T-helper 1 cell treated with Interleukin-12 subunit alpha and Interleukin-12 subunit beta and Interleukin-4 antibody, amounts not matched to agents 30 μg/mL and 1 μg/mL, for 36 hours (primary cell): ENCODE measurements around the gene AKIRIN2.
"Not testable (repeated sequence)": the region's sequence is repeated elsewhere in the genome, so short reads cannot be mapped to it uniquely, and the experiment has no call there.

Source experiments
- H3K27ac Mint-ChIP-seq: one replicate; pipeline ENCODE4 v1.8.0; 2021; ENCODE audit warnings: mild to moderate bottlenecking, mixed read lengths
- H3K27me3 Mint-ChIP-seq: one replicate; pipeline ENCODE4 v1.8.0; 2021; ENCODE audit warnings: low read depth, mixed read lengths
- H3K36me3 Mint-ChIP-seq: one replicate; pipeline ENCODE4 v1.8.0; 2021; ENCODE audit warnings: low read depth, mixed read lengths
- H3K4me1 Mint-ChIP-seq: one replicate; pipeline ENCODE4 v1.8.0; 2021; ENCODE audit warnings: low read depth, mixed read lengths
- H3K4me3 Mint-ChIP-seq: one replicate; pipeline ENCODE4 v1.8.0; 2021; ENCODE audit warnings: mild to moderate bottlenecking, moderate library complexity, mixed read lengths
- H3K9me3 Mint-ChIP-seq: one replicate; pipeline ENCODE4 v1.8.0; 2021; ENCODE audit warnings: mixed read lengths

AKIRIN2 gene

GRCh38 chr6:87724983-87725811 is 23.2 kb upstream of the AKIRIN2 start:
- no peak overlapping the region for H3K4me3 Mint-ChIP-seq
- no peaks in the 10 kb centered on the region for H3K27me3 Mint-ChIP-seq
- H3K9me3 Mint-ChIP-seq = no peaks in the 10 kb centered on the region
- peaks cover 18% of the 10 kb centered on the region for H3K4me1 Mint-ChIP-seq
- no peaks in the 10 kb centered on the region for H3K36me3 Mint-ChIP-seq
- H3K27ac Mint-ChIP-seq = no peak overlapping the region

DNA sequence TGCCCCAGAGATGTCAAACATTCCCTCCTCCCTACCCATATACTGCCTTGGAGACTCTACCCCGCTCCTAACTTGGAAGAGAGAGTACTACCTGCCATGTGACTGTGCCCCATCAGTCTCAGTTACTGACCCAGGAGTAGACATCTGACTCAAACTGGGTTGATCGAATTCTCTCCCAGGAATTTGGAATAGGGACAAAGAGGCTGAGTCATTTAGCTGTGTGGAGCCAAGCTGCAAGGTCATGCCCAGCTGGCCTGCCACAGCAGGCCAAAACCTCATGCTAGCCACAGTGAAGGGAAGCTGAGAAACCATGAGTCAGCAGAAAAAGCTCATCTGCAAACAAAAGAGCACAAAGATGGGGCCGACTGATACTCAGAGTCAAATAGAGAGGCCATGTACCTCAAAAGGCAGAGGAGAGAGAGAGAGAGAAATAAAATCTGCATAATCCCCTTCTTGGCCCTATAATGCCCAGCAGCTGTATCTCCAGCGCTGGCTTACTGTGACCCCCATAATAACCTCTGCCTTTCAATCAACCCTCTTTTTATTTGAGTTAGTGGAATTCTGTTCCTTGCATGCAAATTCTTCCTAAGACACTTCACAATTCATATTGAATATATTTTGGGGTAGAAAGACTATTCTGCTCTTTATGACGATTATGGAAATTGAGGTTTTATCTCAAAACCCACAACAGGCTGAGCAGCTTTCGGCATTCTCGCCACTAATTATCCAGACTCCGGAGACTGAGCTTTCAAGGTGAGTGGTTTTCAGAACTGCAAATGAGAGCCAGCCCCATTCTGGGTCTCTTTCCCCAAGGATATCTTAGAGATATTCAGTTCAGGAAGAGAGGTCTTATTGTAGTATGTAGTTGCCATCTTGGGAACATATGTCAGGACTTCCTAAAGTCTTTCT is 21.4 kb upstream of the AKIRIN2 start:
- H3K9me3 Mint-ChIP-seq = no peaks in the 10 kb centered on the region
- H3K27ac Mint-ChIP-seq = peak overlapping the region; percentile 29
- H3K4me1 Mint-ChIP-seq = peaks cover 22% of the 10 kb centered on the region
- H3K27me3 Mint-ChIP-seq = no peaks in the 10 kb centered on the region
- H3K36me3 Mint-ChIP-seq = no peaks in the 10 kb centered on the region
- no peak overlapping the region for H3K4me3 Mint-ChIP-seq

DNA sequence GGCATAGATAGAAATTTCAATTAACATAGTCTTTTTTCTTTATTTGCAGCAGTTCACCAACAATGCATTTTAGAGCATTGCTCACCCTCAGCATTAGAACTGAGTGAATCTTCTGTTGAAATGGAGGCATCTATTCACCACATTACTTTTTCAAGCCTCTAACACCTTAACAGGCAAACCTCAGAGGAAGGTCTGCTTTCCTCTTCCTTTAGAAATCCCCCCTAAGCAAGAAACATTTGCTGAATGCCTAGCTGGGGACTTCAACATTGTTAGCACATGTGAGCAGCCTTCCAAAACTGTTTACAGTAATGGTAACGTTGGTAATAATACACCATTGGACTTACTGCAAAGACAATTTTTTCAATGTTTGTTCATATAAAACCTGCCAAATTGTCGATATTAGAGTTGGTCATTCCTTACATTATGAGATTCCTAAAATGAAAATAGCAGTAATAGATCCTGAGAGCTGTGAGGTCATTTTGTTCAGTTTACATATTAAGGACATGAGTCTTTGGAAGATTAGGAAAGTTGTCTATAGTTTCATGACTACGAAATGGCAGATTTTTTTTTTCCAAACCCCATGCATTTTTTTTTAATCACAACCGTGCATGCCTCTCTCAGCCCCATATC is 20.6 kb upstream of the AKIRIN2 start:
- Mint-ChIP-seq H3K9me3 (no peaks in the 10 kb centered on the region), H3K36me3 (no peaks in the 10 kb centered on the region), H3K27ac (no peak overlapping the region), H3K27me3 (no peaks in the 10 kb centered on the region), H3K4me1 (peaks cover 22% of the 10 kb centered on the region), H3K4me3 (no peak overlapping the region)

- Mint-ChIP-seq H3K4me1 (peaks cover 22% of the 10 kb centered on the region), H3K9me3 (no peaks in the 10 kb centered on the region), H3K27me3 (no peaks in the 10 kb centered on the region), H3K4me3 (no peak overlapping the region), H3K27ac (no peak overlapping the region), H3K36me3 (no peaks in the 10 kb centered on the region)
These were observed 19.3 kb upstream of the AKIRIN2 start for GRCh38 chr6:87721311-87721710.

- Mint-ChIP-seq H3K27me3 (no peaks in the 10 kb centered on the region), H3K4me1 (peaks cover 22% of the 10 kb centered on the region), H3K36me3 (no peaks in the 10 kb centered on the region), H3K4me3 (no peak overlapping the region), H3K9me3 (no peaks in the 10 kb centered on the region), H3K27ac (no peak overlapping the region)
These were observed 16.8 kb upstream of the AKIRIN2 start for GRCh38 chr6:87718662-87719433.

- H3K27ac Mint-ChIP-seq = no peak overlapping the region
- H3K4me3 Mint-ChIP-seq = no peak overlapping the region
- H3K27me3 Mint-ChIP-seq = no peaks in the 10 kb centered on the region
- no peaks in the 10 kb centered on the region for H3K9me3 Mint-ChIP-seq
- peaks cover 11% of the 10 kb centered on the region for H3K4me1 Mint-ChIP-seq
- H3K36me3 Mint-ChIP-seq = no peaks in the 10 kb centered on the region
These were observed 15.0 kb upstream of the AKIRIN2 start for GRCh38 chr6:87716928-87717614.

DNA sequence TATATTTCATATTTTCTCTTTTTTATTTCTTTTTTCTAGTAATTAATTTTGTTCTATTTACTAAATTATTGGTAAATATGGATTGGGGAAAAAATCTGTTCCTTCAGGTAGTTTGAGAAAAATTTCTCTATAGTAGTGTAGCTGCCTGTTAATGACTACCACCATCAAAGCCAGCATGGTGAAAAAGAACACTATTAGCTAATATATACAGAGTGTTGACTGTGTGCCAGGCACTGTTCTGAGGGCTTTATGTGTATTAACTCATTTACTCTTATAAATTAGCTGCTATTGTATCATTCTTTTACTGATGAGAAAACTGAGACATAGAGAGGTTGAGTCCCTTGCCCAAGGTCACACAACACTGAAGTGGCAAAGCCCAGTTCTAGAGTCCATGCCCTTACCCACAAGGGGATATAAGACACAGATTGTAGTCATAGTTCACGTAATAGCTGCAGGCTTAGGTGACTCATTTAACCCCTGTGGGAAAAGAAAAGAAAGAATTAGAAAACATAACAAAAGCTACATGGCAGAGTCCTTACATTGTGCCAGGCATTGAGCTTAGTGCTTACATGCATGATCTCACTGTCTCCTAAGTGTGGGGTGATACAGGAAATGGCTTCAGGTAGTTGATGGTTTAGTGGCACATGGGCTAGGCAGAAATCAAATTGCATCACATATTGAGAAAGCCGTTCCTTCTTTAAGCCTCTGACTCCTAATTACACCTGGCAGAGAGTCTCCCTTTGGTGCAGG is 12.2 kb upstream of the AKIRIN2 start:
- no peaks in the 10 kb centered on the region for H3K27me3 Mint-ChIP-seq
- H3K27ac Mint-ChIP-seq = no peak overlapping the region
- no peak overlapping the region for H3K4me3 Mint-ChIP-seq
- no peaks in the 10 kb centered on the region for H3K36me3 Mint-ChIP-seq
- no peaks in the 10 kb centered on the region for H3K9me3 Mint-ChIP-seq
- H3K4me1 Mint-ChIP-seq = peaks cover 14% of the 10 kb centered on the region

DNA sequence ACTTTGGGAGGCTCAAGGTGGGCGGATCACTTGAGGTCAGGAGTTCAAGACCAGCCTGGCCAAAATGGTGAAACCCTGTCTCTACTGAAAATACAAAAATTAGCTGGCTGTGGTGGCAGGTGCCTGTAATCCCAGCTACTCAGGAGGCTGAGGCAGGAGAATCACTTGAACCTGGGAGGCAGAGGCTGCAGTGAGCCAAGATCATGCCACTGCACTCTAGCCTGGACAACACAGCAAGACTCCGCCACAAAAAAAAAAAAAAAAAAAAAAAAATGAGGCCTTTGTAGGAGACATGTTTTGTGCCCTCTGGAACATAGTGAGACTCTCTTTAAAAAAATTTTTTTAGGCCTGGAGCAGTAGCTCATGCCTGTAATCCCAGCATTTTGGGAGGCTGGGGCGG is 10.7 kb upstream of the AKIRIN2 start:
- H3K27me3 Mint-ChIP-seq, H3K4me3 Mint-ChIP-seq, H3K36me3 Mint-ChIP-seq, H3K9me3 Mint-ChIP-seq, H3K27ac Mint-ChIP-seq: not testable (repeated sequence)
- peaks cover 11% of the 10 kb centered on the region for H3K4me1 Mint-ChIP-seq

- Mint-ChIP-seq H3K27me3 (no peaks in the 10 kb centered on the region), H3K4me1 (peaks cover 16% of the 10 kb centered on the region), H3K27ac (no peak overlapping the region), H3K9me3 (no peaks in the 10 kb centered on the region), H3K4me3 (no peak overlapping the region), H3K36me3 (no peaks in the 10 kb centered on the region)
These were observed 8.1 kb upstream of the AKIRIN2 start for GRCh38 chr6:87710090-87710489.

DNA sequence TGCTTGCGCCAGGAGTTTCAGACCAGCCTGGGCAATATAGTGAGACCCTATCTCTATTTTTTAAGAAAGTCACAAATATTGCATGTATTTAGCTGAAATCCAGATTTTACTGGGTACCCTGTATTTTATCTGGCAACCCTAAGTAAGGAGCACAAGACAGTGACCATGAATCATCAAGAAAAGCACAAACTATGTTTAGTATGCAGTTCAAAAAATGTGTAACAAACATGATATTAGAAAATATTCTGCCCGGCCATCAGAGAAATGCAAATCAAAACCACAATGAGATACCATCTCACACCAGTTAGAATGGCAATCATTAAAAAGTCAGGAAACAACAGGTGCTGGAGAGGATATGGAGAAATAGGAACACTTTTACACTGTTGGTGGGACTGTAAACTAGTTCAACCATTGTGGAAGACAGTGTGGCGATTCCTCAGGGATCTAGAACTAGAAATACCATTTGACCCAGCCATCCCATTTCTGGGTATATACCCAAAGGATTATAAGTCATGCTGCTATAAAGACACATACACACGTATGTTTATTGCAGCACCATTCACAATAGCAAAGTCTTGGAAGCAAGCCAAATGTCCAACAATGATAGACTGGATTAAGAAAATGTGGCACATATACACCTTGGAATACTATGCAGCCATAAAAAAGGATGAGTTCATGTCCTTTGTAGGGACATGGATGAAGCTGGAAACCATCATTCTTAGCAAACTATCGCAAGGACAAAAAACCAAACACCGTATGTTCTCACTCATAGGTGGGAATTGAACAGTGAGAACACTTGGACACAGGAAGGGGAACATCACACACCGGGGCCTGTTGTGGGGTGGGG is 6.8 kb upstream of the AKIRIN2 start:
- not testable (repeated sequence) for H3K27ac Mint-ChIP-seq, H3K4me3 Mint-ChIP-seq, H3K9me3 Mint-ChIP-seq, H3K27me3 Mint-ChIP-seq, H3K4me1 Mint-ChIP-seq, H3K36me3 Mint-ChIP-seq

DNA sequence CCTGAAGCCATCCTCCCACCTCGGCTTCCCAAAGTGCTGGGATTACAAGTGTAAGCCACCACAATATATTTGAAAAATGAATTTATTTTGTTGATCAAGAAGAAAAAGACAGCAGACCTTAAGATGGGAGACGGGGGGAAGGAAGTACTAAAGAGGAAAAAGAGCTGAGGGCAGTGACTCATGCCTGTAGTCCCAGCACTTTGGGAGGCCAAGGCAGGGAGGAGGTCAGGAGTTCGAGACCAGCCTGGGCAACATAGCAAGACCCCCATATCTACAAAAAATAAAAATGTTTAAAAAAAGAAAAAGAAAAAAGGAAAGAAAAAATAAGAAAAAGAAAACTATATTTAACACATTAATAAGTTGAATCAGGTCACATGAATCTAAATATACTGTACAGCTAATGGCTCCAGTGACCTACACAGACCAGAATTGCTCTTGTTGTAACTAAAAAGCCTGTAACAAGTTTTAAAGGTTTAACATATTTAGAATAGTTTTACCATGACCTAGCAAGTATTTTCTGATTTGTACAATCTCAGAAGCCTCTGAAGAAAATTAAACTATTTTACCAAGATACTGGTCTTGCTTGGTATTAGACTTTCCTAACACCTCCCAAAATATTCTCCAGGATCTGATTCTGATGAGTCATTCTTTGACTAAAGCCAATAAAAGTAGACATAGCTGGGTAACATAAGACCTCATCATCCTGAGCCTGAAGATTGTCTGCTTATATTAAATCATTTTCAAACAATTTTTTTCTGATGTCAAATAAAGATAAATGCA is 4.3 kb upstream of the AKIRIN2 start:
- no peak overlapping the region for H3K4me3 Mint-ChIP-seq
- no peak overlapping the region for H3K27ac Mint-ChIP-seq
- no peaks in the 10 kb centered on the region for H3K27me3 Mint-ChIP-seq
- no peaks in the 10 kb centered on the region for H3K36me3 Mint-ChIP-seq
- no peaks in the 10 kb centered on the region for H3K9me3 Mint-ChIP-seq
- peaks cover 16% of the 10 kb centered on the region for H3K4me1 Mint-ChIP-seq

DNA sequence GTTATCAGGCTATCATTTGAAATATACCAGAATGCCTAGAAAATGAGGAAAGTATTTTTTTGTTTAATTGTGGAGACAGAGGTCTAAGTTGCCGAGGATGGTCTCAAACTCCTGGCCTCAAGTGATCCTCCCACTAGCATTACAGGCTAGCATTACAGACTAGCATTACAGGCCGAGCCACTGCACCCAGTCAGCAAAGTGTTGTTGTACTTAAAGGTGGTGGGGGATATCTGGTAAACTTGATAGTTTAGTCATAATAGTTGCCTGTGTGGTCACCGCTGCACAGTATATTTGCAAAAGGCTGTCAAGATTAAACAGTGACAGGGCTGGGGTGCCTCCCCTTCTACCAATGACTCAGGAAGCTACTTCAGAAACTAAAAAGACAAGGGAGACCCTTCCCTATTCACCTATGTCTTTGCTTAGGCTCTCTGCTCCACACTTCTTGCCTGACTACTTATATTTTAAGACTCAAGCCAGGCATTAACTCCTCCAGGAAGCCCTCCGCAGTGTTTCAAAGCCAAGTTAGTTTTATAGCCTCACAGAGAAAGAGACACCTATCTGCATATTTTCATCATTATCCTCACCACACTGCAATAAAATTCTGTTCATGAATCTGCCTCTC is 3.1 kb upstream of the AKIRIN2 start:
- Mint-ChIP-seq H3K4me1 (peaks cover 22% of the 10 kb centered on the region), H3K27me3 (no peaks in the 10 kb centered on the region), H3K27ac (peak overlapping the region; percentile 73), H3K36me3 (peaks cover 9% of the 10 kb centered on the region), H3K4me3 (no peak overlapping the region), H3K9me3 (no peaks in the 10 kb centered on the region)
